HepG2 (cell line): ENCODE measurements around the gene CAVIN3. TPM values are rescaled to one million over a fixed set of nuclear protein-coding genes. Genes with fewer than 3 reads are reported as not detected.

Experiments
- ASH2L ChIP-seq: fragments of 300-600, 200-600 bp; sonication (generic); IDR thresholded peaks from 2 replicates; pipeline ENCODE4 v1.7.0; 2017; ENCODE audit warnings: low read depth, mild to moderate bottlenecking, moderate library complexity, mixed read lengths, low read length; ENCODE audit not compliant: insufficient read length
- CBX2 ChIP-seq, 2 experiments: fragments of 200-600 bp in 1 of 2; sonication (generic); formaldehyde crosslinking in 1 of 2; IDR thresholded peaks; 2 replicates each; pipeline versions ENCODE4 v1.7.0 to v1.8.1; 2018 to 2022; ENCODE audit warnings: low read depth in 2 of 2, low read length in 1 of 2, mild to moderate bottlenecking in 1 of 2, missing genetic modification reagents in 1 of 2
- CBX5 ChIP-seq: sonication (generic); formaldehyde crosslinking; IDR thresholded peaks from 2 replicates; pipeline ENCODE4 v1.4.0; 2020; ENCODE audit warnings: missing genetic modification reagents, borderline replicate concordance
- CERS6 ChIP-seq: sonication (generic); formaldehyde crosslinking; IDR thresholded peaks from 2 replicates; pipeline ENCODE4 v1.5.0; 2020; ENCODE audit warnings: missing genetic modification reagents
- HNRNPLL ChIP-seq: fragments of 200-400 bp; formaldehyde crosslinking; IDR thresholded peaks from 2 replicates; pipeline ENCODE4 v1.6.1; 2017; ENCODE audit warnings: mild to moderate bottlenecking, low read depth, low read length; ENCODE audit not compliant: poor library complexity, severe bottlenecking
- IKZF5 ChIP-seq: IDR thresholded peaks from 2 replicates; pipeline ENCODE4 v1.6.1; 2018; ENCODE audit warnings: missing genetic modification reagents, mild to moderate bottlenecking, missing compliant biosample characterization
- PHF20 ChIP-seq: sonication (generic); formaldehyde crosslinking; IDR thresholded peaks from 2 replicates; pipeline ENCODE4 v1.5.0; 2020; ENCODE audit warnings: mild to moderate bottlenecking, missing genetic modification reagents
- RBM39 ChIP-seq: fragments of 200-400 bp; formaldehyde crosslinking; IDR thresholded peaks from one replicate; pipeline ENCODE4 v1.6.1; 2018; ENCODE audit warnings: antibody characterized with exemption, mild to moderate bottlenecking, low read depth, low read length; ENCODE audit not compliant: poor library complexity, severe bottlenecking
- RFX5 ChIP-seq: IDR thresholded peaks from 2 replicates; pipeline ENCODE4 v1.6.1; 2011; ENCODE audit warnings: low read depth, low read length, improper control_type of control experiment
- SIX1 ChIP-seq: sonication (generic); formaldehyde crosslinking; IDR thresholded peaks from 2 replicates; pipeline ENCODE4 v1.4.0; 2020; ENCODE audit warnings: missing genetic modification reagents, borderline replicate concordance
- TAF15 ChIP-seq: fragments of 200-400 bp; formaldehyde crosslinking; IDR thresholded peaks from one replicate; pipeline ENCODE4 v1.6.1; 2018; ENCODE audit warnings: mild to moderate bottlenecking, low read depth, low read length; ENCODE audit not compliant: poor library complexity, severe bottlenecking
- TCF12 ChIP-seq, 2 experiments: fragments of 450-650 bp in 1 of 2; sonication (generic) in 1 of 2; formaldehyde crosslinking in 1 of 2; IDR thresholded peaks; 2 replicates each; pipeline versions ENCODE4 v1.6.1 to v1.8.0; 2017 to 2022; ENCODE audit warnings: antibody characterized with exemption in 1 of 2, mild to moderate bottlenecking in 1 of 2, missing genetic modification reagents in 1 of 2, moderate library complexity in 1 of 2
- ZBTB39 ChIP-seq: sonication (generic); formaldehyde crosslinking; IDR thresholded peaks from 2 replicates; pipeline ENCODE4 v1.5.0; 2020; ENCODE audit warnings: missing genetic modification reagents
- ZMYM3 ChIP-seq: sonication (generic); formaldehyde crosslinking; IDR thresholded peaks from 2 replicates; pipeline ENCODE4 v1.5.1; 2020; ENCODE audit warnings: mild to moderate bottlenecking, missing genetic modification reagents
- ZNF20 ChIP-seq: sonication (generic); formaldehyde crosslinking; IDR thresholded peaks from 2 replicates; pipeline ENCODE4 v1.4.0; 2020; ENCODE audit warnings: mild to moderate bottlenecking, moderate library complexity, missing genetic modification reagents
- ZNF234 ChIP-seq: sonication (generic); formaldehyde crosslinking; conservative IDR thresholded peaks from 2 replicates; pipeline ENCODE4 v1.5.1; 2020; ENCODE audit warnings: mild to moderate bottlenecking, missing genetic modification reagents
- ZNF598 ChIP-seq: sonication (generic); formaldehyde crosslinking; IDR thresholded peaks from 2 replicates; pipeline ENCODE4 v1.5.1; 2020; ENCODE audit warnings: mild to moderate bottlenecking, missing genetic modification reagents, borderline replicate concordance
- ZNF7 ChIP-seq: IDR thresholded peaks from 2 replicates; pipeline ENCODE4 v1.6.1; 2016; ENCODE audit warnings: missing biosample characterization, missing genetic modification reagents
- ZNF724P ChIP-seq: sonication (generic); formaldehyde crosslinking; IDR thresholded peaks from 2 replicates; pipeline ENCODE4 v1.8.0; 2022; ENCODE audit warnings: missing genetic modification reagents, borderline replicate concordance
- ZSCAN21 ChIP-seq: sonication (generic); formaldehyde crosslinking; IDR thresholded peaks from 2 replicates; pipeline ENCODE4 v1.8.0; 2022; ENCODE audit warnings: mild to moderate bottlenecking, missing genetic modification reagents, moderate library complexity, borderline replicate concordance
- polyA plus RNA-seq, 8 experiments: library from polyadenylated mRNA; depleted of rRNA in 3 of 8; stranded (reverse) in 7 of 8; unstranded in 1 of 8; fragments of >200 nt; fragmentation: Illumina TruSeq in 4 of 8; extraction: Trizol in 4 of 8; gene quantifications; 2 replicates each; pipeline versions ENCODE4 v1.2.1 to v1.2.3, GENCODE V29; 2011 to 2016; ENCODE audit warnings: low read depth in 4 of 8, missing spikeins in 1 of 8, mixed read lengths in 1 of 8; ENCODE audit not compliant: insufficient read depth in 1 of 8
- total RNA-seq, 5 experiments: library from RNA; depleted of rRNA; stranded (reverse); fragments of >200 nt; fragmentation: Illumina TruSeq; extraction: Trizol; gene quantifications; 2 replicates each; pipeline ENCODE4 v1.2.3, GENCODE V29; 2016; ENCODE audit warnings: low read depth in 1 of 5
- TF ChIP-seq, protein P1 (sequence below): sonication (generic); formaldehyde crosslinking; conservative IDR thresholded peaks from 2 replicates; pipeline ENCODE4 v1.4.0; 2020; ENCODE audit warnings: missing genetic modification reagents

CAVIN3 gene
- total and polyA plus RNA-seq, 2 of the 13 experiments (the other 11 are each of a cell fraction or from before 2014, with no cell fraction given) = not detected

- no peak for TF ChIP-seq ZBTB39 (CRISPR knock-in tag)
- no peak for TF ChIP-seq ASH2L
- 0 out of 2 replicates have a peak, but pooled peaks have one; percentile 61 for TF ChIP-seq ZNF598
- TF ChIP-seq TAF15 = no peak
- TF ChIP-seq ZMYM3 = peak; percentile 63; the same call in 1 of the 2 replicates
- no peak for TF ChIP-seq CBX5 (CRISPR knock-in tag)
- TF ChIP-seq HNRNPLL = no peak
- TF ChIP-seq ZNF234 (CRISPR knock-in tag) = no peak
- TF ChIP-seq IKZF5 (CRISPR knock-in tag) = no peak
- TF ChIP-seq ZNF7 = no peak
- no peak for TF ChIP-seq SIX1 (CRISPR knock-in tag)
- no peak for TF ChIP-seq ZNF20 (CRISPR knock-in tag)
- TF ChIP-seq RFX5 = no peak
- TF ChIP-seq, protein P1, sequence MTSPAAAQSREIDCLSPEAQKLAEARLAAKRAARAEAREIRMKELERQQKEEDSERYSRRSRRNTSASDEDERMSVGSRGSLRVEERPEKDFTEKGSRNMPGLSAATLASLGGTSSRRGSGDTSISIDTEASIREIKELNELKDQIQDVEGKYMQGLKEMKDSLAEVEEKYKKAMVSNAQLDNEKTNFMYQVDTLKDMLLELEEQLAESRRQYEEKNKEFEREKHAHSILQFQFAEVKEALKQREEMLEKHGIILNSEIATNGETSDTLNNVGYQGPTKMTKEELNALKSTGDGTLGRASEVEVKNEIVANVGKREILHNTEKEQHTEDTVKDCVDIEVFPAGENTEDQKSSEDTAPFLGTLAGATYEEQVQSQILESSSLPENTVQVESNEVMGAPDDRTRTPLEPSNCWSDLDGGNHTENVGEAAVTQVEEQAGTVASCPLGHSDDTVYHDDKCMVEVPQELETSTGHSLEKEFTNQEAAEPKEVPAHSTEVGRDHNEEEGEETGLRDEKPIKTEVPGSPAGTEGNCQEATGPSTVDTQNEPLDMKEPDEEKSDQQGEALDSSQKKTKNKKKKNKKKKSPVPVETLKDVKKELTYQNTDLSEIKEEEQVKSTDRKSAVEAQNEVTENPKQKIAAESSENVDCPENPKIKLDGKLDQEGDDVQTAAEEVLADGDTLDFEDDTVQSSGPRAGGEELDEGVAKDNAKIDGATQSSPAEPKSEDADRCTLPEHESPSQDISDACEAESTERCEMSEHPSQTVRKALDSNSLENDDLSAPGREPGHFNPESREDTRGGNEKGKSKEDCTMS (CRISPR knock-in tag) = no peak
- no peak for TF ChIP-seq CBX2 (IDR thresholded peaks at IDR 0.05; ENCODE audit: low read depth, low read length)
- no peak for TF ChIP-seq CBX2 (CRISPR knock-in tag; IDR thresholded peaks at IDR 0.05; ENCODE audit: low read depth)
- TF ChIP-seq ZNF724P (CRISPR knock-in tag) = no peak
- TF ChIP-seq ZSCAN21 (CRISPR knock-in tag) = no peak
- TF ChIP-seq RBM39 = no peak
- no peak for TF ChIP-seq PHF20 (CRISPR knock-in tag)
- TF ChIP-seq TCF12 (IDR thresholded peaks at IDR 0.05) = no peak
- no peak for TF ChIP-seq TCF12 (CRISPR knock-in tag; IDR thresholded peaks at IDR 0.05)
- TF ChIP-seq CERS6 = no peak
Measured at GRCh38 chr11:6353367-6353987, 33.2 kb upstream of the CAVIN3 start (continued).
